Inflammatory macrophage treated with lipopolysaccharide for 4 hours (primary cell): ENCODE data around the gene NACAD.
A peak's percentile ranks its signal among the peaks of the same experiment; 100 is the strongest.
"Not testable (repeated sequence)": the region's sequence is repeated elsewhere in the genome, so short reads cannot be mapped to it uniquely, and the experiment has no call there.

Source experiments
- DNase-seq: peaks from one replicate; pipeline ENCODE4 v3.0.0-alpha.2; 2020

The NACAD gene

DNA sequence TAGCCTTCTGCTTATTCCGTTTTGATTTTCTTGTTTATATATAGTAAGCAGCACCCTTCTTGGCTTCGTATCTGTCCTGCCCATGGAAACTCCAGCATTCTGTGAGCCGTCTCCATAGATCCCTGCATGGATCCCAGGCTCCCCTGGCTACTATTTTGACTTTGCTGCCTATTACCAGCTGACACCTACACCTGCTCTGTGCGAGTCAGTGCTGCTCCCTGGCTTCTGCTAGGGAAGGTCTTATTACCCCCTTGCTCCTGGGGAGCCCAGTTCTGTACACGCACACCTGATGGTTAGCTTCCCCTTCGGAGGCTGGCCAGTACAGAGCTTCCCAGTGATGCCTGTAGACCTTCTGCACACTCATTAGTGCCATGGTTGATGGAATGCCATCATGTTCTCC is 35.4 kb downstream of the NACAD start:
- no peak for DNase-seq

DNA sequence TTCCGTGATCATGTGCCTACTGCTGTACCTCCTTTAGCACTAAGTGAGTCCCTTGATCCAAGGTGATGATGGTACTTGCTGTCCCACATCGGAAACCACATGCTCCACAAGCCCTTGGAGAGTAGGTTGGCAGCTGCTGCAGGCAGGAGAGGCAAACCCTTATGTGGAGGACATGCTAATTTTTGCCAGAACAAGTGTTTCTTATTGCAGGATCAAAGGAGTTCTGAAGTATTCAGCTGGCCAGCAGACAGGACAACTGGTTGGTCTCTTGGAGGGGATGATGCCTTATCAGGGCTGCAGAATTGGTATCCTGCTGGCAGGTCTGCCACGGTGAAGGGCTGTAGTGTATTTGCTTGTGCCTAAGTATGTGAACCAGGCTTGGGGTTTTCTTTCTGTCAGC is 36.8 kb downstream of the NACAD start:
- DNase-seq: no peak

DNA sequence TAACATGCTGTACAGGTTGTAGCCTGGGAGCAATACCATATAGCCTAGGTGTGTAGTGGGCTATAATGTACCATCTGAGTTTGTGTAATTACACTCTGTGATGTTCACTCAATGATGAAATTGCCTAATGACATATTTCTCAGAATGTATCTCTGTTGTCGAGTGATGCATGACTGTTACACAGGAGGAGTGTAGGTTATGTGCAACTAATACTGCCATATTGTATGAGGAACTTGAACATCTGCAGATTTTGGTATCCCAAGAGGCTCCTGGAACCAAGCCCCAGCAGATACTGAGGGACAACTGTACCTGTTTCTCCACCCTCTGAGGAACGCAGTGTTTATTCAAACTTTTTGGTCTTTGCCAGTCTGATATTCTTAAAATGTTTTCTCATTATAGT is 38.6 kb downstream of the NACAD start:
- no peak for DNase-seq

DNA sequence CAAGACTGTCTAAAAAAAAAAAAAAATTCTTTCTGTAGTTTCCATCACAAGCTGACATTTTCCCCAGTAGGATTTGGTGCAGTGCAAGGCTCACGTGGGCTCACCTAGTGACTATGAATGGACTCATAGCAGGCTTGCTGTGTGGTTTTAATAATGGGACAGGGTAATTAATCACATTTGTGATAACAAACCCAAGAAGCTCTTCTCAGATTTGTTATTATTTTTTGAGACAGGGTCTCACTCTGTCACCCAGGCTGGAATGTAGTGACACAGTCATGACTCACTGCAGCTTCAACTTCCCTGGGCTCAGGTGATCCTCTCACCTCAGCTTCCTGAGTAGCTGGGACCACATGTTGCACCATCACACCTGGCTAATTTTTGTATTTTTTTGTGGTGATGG is 40.0 kb downstream of the NACAD start:
- DNase-seq: no peak

- DNase-seq: peak; percentile 35
Observed at GRCh38 chr7:45044338-45044737, 44.4 kb downstream of the NACAD start.

DNA sequence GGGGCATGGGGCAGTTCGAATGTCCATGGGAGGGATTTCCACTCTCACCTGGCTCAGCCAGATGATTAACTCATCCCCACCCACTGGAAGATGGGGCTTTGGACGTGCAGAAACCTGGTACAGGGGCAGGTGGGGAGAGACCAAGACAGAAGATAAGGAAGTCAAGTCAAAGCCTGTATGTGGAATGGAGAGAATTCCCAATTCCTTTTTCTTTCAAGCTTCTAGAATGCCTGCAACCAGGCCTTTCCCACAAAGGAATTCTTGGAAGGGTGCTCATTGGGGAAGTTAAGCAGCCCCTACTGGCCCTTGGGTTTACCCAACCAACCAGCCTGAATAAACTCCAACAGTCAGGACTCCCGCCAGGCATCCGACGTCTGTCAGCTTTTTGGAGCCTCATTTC is 49.7 kb downstream of the NACAD start:
- DNase-seq: no peak

GRCh38 chr7:45037876-45038275 is 50.9 kb downstream of the NACAD start:
- no peak for DNase-seq

DNA sequence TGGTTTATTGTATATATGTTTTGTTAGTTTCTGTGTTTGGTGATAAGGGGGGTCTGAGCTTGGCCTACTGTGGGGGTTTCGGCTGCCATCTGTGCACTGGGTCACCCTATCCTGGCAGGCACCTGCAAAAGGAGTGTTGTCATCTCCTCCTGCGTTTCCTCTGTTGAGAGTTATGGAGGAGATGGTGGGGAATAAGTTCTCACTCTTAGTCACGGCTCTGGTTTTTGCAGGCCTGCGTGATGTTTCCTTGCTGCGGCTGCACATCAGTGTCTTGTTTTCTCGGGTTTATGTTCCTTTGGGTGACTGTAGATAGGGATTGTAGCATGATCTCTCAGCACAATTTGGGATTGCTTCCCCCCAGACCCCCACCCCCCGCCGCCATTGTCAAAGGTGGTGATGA is 52.0 kb downstream of the NACAD start:
- DNase-seq: no peak

DNA sequence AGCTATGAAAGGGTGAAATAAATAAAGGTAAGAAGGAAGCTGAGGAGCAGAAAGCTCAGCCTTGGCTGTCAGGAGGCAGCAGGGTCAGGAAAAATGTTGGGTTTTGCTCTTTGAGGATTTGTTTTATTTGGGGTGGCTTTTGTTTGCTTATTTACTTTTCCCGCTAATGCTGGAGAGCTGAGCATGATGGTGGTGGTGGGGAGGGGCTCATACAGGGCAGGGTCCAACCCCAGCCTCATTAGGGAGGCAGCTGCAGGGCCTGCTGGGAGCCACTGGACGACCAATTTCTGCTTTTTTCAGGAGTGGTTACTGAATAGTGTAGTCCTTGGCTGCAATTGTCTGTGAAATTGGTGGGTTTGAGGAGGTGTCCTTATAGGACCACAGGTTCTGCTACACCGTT is 52.5 kb downstream of the NACAD start:
- no peak for DNase-seq

GRCh38 chr7:45035893-45036292 is 52.9 kb downstream of the NACAD start:
- DNase-seq: peak; percentile 15

DNA sequence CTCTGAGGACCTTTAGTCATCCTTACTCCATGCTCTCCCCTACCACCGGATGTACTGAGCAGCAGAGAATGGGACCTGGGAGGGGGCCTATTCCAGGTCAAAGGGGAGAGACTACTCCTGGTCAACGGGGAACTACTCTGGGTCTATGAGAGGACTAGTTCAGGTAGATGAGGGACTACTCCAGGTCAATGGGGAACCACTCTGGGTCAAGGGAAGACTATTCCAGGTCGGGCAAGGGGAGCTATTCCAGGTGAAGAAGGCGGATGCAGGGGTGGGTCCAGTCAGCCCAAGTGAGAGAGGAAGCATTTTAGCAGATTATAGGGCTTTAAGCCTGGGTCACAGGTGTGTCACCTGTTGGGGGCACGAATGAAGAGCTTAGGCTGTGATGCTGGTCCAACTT is 53.4 kb downstream of the NACAD start:
- DNase-seq: no peak

GRCh38 chr7:45034710-45035109 is 54.1 kb downstream of the NACAD start:
- not testable (repeated sequence) for DNase-seq

GRCh38 chr7:45033931-45034290 is 54.9 kb downstream of the NACAD start:
- DNase-seq: no peak

DNA sequence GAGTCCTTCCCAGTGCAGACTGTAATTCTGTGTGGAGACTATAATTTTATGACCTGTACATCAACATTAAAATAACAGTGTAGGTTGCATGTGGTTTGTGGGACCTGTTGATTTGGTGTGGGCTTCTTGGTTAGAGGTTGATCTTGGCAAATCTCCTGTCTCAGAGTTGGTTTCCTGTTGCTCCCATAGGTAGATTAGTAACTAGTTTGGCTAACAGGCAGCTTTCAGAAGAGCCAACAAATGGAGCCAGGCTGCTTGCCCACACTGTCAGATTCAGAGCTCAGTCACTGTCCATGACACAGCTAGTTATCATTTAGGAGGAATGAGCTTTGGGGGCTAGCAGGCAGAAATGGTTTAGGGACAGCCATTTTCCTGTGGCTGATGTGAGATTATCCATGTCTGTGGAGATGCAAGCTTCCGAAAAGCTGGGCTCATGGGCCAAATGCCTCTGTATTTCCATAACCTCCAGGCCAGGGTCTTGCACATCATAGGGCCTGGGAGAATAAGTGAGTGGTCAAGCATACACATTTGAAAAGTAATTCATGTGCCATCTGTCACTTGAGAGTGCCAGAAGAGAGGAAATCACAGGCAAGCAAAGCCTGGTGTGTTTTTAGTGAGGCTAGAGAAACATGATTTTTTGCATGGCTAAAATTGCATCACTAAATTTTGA is 55.4 kb downstream of the NACAD start:
- no peak for DNase-seq

DNA sequence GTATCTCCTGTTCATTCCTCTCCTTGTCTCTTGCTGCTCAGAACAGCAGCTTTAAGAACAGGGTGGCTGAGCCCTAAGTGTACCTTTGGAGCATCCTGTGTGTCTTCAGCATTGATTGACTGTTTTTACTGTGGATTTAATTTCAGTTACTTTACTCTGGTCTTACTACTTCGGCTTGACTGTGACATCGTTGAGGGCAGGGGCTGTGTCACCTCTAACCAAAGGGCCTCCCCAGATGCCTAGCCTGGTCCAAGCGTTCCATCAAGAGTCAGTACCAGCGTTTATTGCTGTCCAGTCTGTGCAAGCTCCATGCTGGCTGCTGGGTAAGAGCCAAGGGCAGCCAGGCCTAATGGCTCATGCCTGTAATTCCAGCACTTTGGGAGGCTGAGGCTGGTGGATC is 56.3 kb downstream of the NACAD start:
- no peak for DNase-seq

GRCh38 chr7:45031829-45032228 is 56.9 kb downstream of the NACAD start:
- no peak for DNase-seq
